Epithelial cell of proximal tubule (primary cell): ENCODE measurements around the gene CPLANE1. TPM values are rescaled to one million over a fixed set of nuclear protein-coding genes. Genes with fewer than 3 reads are reported as not detected.

ENCODE experiments used
- DNase-seq: peaks from one replicate; pipeline ENCODE4 v3.0.0-alpha.2; 2011; ENCODE audit warnings: low read depth
- H3K4me3 ChIP-seq: 2 replicates; pipeline ENCODE4 v1.5.1; 2011; ENCODE audit warnings: low read depth, mild to moderate bottlenecking, low read length
- CTCF ChIP-seq: conservative IDR thresholded peaks from 2 replicates; pipeline ENCODE4 v1.5.1; 2012; ENCODE audit warnings: low read depth, mild to moderate bottlenecking, low read length
- total RNA-seq: library from RNA; depleted of rRNA; stranded (reverse); fragments of >200 nt; gene quantifications from 2 replicates; pipeline ENCODE4 v1.2.3, GENCODE V29; 2015

The CPLANE1 gene
- total RNA-seq, 1 donor from 2014 or later, result 12.5 TPM

- peak overlapping the region; percentile 17 for H3K4me3 ChIP-seq
- TF ChIP-seq CTCF, result no peak
- DNase-seq, result no peak
These were observed 40.0 kb downstream of the CPLANE1 start for GRCh38 chr5:37208883-37209797.

GRCh38 chr5:37207802-37208201, 41.4 kb downstream of the CPLANE1 start:
- no peak for DNase-seq
- H3K4me3 ChIP-seq, result no peak overlapping the region
- no peak for TF ChIP-seq CTCF

- no peak for TF ChIP-seq CTCF
- DNase-seq, result no peak
- H3K4me3 ChIP-seq, result no peak overlapping the region
These were observed 42.4 kb downstream of the CPLANE1 start for GRCh38 chr5:37206736-37207135.

- H3K4me3 ChIP-seq, result no peak overlapping the region
- no peak for TF ChIP-seq CTCF
- no peak for DNase-seq
These were observed 50.3 kb downstream of the CPLANE1 start for GRCh38 chr5:37198842-37199241.

- no peak for TF ChIP-seq CTCF
- no peak overlapping the region for H3K4me3 ChIP-seq
- no peak for DNase-seq
These were observed 51.1 kb downstream of the CPLANE1 start for GRCh38 chr5:37198061-37198460.

- DNase-seq, result no peak
- no peak for TF ChIP-seq CTCF
- no peak overlapping the region for H3K4me3 ChIP-seq
These were observed 51.7 kb downstream of the CPLANE1 start for GRCh38 chr5:37197340-37198050.
